HG02588 (cell line): Measurements from ENCODE around the gene RTL1.

Experiments
- ATAC-seq: cut with Tn5 transposase; IDR thresholded peaks from one replicate; pipeline ENCODE4 v1.9.1; 2021; ENCODE audit warnings: mild to moderate bottlenecking, moderate library complexity; ENCODE audit not compliant: unreplicated experiment

RTL1 gene

DNA sequence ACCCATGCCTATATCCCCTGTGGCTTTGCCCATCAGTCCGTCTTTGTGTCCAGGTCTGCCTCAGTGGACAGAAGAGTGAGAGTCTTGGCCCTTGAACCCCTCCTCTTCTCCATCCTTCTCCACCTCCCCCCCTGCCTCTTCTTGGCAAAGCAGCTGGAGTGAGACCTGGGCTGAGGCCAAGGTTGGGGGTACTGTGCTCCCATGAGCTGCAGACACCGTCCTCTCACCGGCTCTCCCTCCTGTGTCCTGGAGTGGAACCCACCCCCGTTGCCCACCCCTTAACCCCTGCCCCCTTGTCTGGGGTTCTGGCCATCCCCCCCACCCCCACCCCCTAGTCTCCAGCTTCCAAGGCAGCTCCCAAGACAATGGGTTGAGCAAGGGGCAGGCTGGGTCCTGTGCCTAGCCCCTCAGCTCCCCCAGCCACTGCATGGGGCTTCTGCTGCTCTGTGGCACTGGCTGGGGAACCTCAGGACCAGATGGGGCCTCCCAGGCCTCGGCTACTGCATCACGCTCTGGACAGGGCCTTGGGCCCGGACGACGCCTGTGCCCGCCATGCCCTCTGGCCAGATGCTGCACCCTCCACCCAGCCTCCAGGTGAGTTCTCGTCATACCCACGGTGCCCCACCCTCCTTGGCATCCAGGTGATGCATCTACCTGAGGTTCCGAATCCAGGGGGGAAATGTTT is 35.7 kb downstream of the RTL1 start:
- ATAC-seq: no peak

DNA sequence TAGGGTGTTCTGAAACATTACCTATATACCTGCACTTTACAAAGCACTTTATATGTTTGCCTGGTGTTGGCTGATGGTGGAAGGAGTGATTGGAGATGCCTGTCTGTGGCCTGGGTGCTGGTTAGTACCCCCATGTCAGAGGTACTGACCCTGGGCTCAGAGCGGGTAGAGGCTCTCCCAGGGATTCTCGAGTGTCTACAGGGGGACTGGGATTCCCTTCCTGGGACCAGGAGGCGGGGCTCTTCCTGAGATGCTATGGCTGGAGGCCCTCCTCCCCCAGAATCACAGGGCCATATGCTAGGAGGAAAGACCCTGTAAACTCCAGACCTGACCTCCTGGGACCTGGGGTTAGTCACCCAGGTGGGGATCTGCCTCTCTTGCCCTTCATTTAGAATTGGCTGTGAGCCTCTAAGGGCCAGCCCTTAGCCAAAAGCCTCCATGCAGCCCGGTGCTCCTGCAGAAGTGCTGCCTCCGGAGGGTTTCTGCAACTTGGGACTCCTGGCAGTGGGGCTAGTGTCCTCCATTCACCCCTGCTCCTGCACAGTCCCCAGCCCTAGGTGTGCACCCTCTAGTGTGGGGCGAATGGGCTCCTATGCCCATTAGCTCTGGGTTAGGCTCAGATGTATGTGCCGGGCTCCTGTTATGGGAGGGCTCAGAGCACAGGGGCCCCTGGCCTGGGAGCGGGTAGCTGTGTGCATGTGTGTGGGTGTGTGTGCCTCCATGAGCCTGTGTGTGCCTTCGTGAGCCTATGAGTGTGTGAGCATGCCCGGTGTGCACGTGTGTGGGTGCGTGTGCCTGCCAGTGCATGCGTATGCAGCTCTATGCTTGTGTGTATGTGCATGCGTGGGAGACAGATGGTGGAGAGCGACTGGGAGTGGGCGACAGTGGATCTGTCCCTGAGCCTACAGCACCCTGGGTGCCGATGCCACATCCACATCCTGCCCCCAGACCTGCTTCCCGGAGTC is 36.6 kb downstream of the RTL1 start:
- no peak for ATAC-seq

DNA sequence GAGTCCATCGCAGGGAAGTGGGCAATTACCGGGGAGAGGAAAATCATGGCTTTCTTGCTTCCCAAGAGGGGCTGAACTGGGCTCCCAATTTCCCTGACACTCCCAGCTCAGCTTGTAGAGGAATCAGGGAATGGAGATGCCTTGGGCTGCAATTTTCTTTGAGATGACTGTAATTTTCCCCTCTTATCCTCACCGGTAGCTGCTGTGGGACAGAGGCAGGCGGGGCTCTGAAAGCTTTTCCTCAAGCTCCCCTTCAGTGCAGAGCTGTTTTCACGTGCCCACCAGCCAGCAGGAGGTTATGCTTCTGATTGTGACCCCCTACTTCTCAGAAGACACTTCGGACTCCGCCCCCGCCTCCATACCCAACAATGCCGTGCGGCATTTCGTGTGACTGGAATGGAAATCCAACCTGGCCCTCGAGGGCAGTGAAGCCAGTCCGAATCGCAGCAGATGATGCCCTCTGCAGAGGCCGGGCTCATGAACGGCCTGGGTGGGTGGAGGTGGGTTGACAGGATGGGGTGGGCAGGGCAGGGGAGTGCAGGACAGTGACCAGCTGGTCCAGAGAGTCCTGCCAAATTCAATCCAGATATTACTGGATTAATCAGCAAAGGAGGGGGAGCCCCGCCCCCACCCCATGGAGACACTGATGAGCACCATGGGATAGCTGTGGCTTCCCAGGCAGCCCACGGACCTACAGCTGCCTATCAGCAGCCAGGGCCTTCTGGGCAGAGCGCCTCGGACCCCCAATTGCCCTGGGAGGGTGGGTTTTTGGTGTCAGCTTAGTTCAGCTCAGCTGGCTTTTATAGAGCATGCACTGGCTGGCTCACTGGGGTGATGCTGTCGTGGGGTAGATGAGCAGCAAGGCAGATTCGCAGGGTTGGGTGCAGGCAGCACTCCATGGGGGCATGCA is 37.6 kb downstream of the RTL1 start:
- ATAC-seq: no peak

DNA sequence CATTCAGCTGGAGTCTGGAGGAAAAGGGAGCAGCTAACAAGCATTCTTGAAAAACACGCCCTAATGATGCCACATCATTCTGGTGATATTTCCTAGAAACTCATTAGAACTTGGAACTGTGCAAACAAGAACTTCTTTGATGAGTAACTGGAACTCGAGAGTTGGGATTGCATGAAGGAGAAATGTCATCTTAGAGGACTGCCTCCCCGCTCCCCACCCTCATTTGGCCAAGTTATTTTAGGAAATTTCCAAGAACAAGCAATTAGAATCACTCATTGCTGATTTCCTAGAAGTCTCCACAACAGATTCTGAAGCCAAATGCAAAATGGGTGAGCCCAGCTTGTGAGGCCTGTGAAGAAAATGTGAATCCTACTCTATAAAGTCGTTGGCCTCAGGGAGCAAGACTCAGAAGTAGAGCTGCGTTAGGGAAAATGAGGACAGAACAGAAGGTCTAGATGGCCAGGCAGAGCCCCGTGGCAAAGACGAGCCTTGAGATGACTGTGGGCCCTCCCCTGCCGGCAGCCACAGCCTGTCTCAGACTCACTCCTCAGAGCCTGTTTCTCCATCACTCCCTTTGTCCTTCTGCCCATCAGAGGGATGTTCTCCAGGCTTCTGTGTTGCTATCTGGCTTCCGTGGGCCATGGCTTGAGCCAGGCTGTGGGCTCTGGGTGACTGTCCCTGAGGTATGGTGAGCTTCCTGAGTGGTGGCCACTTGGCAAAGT is 38.4 kb downstream of the RTL1 start:
- no peak for ATAC-seq

DNA sequence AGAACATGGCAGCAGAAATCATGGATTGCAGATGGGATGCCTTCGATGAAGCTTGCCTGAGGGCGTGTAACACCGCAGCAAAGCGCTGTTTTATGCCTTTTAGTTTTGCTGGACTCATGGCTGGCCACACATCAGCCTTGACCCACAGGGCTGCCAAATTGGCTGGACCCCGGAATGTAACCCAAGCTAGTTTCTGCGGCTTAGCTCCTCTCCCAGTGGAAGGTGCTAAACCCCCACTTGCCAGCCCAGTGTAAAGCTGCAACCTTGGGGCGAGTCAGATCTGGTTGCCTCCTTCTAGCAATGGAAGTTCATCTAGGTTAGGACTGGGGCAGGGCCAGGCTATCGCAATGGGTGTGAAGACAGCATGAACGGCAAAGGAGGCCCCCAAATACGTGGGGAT is 39.3 kb downstream of the RTL1 start:
- ATAC-seq: no peak

DNA sequence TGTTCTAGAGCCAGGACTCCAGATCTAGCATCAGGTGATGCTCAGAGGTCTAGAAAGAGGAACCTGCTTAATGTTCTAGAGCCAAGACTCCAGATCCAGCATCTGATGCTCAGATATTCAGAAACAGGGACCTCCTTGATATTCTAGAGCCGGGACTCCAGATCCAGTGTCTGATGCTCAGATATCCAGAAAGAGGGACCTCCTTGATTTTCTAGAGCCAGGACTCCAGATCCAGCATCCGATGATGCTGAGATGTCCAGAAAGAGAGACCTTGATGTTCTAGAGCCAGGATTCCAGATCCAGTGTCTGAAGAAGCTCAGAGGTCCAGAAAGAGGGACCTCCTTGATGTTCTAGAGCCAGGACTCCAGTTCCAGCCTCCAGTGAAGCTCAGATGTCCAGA is 40.7 kb downstream of the RTL1 start:
- no peak for ATAC-seq

DNA sequence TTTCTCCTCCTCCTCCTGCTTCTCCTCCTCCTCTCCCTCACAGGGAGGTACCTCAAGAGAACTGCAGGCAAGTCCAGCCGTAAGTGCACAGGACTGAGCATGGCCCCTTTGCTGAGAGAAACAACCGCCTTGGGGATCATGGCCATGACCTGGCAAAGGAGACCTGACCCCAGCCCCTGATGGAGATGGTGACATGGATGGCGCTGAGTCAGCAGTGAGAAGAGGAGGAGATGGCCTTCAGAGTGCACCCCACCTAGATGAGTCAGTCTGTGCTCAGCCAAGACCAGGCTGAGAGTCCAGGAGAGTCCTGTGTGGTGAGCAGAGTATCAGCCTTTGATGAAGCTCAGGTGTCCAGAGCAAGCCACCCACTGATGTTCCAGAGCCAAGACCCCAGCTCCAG is 41.2 kb downstream of the RTL1 start:
- ATAC-seq: no peak

DNA sequence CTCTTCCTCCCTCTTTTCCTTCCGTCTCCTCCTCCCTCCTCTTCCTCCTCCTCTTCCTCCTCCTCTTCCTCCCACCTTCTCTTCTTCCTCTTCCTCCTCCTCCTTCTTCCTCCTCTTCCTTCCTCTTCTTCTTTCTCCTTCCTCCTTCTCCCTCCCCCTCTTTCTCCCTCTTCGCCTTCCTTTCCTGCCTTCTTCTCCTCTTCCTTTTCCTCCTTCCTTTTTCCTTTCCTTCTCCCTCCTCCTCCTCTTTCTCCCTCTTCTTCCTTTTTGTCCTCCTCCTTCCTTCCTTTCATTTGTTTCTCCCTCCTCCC is 41.6 kb downstream of the RTL1 start:
- ATAC-seq: no peak

DNA sequence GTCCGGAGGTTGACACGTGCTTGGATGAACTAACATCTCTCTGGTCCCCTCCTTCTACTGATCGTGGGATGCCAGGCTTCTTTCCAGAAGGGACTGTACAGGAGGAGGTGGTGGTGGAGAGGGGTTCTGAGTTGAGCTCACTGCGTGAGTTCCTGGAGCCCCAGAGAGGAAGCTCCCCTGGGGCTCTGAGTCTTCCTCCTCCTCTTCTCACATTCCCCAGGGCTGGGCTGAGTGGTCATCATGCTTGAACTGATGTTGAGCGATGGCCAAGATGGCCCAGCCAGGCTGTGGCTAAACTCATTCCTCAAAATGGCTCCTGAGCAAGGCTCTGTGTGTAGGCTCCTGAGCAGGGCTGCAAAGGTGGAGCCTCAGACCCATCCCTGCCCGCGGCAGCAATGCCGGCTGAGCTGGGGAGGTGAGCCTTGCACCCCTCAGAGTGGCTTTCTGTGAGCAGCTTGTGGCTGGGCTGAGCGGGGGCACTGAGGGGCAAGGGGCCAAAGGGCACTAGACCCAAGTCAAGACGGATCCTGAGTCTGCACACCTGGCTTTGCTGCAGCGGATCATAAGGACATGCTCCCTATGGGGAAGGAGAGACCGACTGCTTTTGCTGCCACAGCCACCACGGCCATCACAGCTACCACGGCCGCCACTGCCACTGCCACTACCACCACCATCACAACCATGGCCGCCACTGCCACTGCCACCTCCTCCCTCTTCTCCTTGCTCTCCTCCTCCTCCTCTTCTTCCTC is 42.2 kb downstream of the RTL1 start:
- ATAC-seq: no peak

DNA sequence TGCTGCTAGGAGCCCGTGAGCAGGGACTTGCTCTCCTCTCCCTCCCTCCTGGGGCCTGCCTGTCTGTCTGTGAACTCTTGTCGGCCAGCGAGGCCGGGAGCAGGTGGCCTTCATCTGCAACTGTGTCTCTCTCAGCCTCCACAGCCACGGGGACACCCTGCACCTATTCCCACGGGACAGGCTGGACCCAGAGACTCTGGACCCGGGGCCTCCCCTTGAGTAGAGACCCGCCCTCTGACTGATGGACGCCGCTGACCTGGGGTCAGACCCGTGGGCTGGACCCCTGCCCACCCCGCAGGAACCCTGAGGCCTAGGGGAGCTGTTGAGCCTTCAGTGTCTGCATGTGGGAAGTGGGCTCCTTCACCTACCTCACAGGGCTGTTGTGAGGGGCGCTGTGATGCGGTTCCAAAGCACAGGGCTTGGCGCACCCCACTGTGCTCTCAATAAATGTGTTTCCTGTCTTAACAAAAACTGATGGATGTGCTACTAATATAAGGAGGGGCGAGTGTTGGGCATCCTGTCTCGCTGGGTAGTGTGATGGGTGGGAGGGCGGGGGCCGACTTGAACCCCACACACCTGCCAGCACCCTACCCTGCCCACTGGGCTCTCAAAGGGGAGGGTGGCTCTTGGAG is 42.9 kb downstream of the RTL1 start:
- ATAC-seq: no peak

DNA sequence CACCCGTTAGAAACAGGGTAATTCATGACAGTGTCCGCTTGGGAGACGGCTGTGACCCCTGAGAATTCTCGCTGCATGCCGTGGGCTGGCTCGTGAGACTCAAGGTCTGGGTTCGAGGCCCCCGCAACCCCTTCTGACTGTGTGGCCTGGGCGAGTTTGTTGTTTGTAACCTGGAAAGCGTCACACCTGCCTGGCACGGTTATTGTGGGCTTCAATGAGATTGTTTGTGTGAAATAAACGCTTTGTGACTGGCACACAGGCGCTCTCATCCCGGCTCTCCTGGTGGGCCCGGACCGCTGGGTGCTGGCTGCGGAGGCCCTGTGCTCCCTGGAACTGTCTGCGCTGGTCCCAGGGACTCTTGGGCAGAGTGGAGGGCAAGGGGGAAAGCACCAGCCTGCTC is 43.7 kb downstream of the RTL1 start:
- ATAC-seq: no peak

DNA sequence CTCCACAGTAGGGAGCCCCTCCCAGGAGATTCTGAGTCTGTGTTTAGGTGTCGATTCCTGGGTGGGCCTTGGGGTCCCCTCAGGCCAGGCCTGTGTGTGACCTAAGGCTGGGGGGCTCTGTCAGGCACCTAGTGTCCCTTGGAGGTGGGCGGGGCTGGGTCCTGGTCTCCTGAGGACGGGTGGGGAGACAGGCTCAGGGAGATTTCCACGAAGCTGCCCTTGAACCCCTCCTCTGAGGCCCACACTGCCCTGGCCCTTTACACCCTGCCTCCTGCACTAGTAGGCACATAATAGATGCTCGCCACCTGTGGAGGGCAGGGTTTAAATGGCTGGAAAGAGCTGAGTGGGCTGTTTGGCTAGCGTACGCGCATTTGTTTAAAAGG is 44.7 kb downstream of the RTL1 start:
- ATAC-seq: no peak

DNA sequence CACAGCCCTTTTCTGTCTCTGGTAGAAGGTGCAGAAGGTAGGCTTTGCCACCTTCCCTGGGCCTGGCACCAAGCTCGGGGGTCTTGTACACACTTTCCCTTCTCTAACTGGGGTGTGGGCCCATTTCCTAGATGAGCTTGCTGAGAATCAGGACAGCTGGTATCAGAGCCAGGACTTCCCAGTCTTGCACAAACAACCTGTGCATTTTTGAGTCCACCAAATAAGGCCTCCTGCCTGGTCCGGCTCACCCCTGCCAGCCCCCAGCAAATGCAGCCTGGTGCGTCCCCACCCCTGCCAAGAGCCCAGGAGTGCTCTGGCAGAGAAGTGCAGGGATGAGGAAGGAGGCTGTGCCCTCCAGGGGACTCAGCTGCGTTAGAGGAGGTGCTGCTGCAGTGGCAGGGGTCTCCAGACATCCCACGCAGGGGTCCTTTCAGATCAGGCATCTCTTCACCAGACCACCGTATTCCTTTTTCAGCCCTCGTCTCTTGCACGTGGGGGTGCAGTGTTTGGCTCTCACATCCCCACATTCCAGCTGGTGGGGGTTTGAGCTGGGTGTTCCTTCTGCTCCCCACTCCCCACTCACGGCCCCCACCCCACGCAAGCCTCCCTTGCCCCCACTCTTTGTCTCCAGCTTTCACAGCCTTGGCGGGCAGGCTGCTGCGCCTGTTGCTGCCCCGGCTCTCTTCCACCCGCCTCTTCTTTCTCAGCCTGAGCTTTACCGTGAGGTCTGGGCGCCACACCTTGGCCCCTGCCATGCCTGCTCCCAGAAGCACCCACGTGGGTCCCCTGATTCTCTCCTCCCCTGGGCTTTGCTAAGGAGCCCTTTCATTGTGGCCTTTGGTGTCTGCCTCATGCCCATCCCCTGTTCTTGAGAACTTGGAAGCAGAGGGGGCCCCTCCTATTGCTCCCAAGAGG is 45.3 kb downstream of the RTL1 start:
- ATAC-seq: no peak

DNA sequence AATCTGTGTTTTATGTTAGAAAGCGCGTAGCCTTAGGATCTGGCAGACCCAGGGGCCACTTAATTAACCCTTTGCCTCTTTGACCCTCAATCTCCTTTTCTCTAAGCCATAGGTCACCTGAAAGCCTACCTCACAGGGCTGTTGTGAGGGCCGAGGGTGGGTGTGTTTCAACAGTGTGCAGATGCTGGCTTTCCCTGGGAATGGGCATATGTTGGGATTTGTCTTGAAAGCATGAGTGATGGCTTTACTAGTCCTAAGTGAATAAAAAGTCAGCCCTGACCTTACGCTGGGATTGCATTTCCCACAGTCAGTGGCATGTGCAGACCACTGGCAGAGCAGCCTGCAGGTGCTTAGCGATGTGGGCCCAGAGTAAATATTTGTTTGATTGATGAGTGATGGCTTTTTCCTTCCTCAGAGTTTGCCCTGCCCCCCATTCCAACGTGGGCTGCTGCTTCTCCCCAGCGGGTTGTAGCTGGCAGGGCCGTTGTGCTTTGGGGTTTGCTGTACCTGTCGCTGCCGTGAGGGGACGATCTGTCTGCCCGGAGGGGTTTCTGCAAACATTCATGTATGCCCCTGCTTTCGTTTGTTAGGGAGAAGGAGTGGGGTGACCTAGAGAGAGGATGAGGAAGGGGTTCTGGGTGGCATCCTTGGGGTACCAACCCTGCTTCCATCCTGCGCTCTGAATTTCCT is 46.1 kb downstream of the RTL1 start:
- ATAC-seq: no peak

DNA sequence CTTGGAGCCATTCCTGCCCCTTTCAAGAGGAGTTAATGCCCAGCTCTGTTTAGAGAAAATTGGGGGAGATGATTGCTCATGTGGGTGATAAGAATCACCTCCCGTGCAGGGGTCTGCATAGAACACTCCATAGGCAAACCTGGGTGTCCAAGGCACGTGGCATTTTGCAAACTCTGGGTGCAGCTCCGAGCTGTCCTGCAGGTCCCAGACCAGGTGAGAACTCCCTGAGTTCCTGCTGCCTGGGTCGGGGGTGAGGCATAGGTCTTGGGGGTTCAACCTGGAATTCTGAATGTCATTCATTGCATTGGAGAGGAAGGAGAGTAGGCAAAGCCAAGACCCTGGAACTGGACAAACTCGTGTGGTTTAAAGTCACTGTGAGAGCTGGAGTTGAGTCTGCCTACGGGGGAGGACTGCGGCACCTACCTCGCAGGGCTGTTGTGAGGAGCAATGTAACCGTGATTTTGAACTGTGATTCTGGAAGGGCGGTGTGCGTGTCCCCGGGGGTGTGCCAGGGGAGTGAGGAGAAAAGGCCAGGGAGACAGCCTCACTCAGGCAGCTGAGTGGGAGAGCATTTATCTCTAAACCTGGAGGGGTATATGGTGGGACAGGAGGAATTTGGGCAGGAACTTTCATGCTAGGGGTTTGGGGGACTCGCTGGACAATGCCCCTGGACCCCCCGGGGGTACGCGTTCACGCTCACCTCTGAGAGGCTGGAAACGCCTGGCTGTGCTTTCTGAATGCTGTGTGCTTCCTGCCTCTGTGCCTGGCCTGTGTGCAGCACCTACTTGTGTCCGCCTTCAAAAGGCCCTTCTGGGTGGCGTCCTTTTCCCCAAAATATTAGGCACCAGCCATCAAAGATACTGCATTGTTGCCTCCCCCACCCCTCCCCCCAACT is 47.2 kb downstream of the RTL1 start:
- no peak for ATAC-seq

DNA sequence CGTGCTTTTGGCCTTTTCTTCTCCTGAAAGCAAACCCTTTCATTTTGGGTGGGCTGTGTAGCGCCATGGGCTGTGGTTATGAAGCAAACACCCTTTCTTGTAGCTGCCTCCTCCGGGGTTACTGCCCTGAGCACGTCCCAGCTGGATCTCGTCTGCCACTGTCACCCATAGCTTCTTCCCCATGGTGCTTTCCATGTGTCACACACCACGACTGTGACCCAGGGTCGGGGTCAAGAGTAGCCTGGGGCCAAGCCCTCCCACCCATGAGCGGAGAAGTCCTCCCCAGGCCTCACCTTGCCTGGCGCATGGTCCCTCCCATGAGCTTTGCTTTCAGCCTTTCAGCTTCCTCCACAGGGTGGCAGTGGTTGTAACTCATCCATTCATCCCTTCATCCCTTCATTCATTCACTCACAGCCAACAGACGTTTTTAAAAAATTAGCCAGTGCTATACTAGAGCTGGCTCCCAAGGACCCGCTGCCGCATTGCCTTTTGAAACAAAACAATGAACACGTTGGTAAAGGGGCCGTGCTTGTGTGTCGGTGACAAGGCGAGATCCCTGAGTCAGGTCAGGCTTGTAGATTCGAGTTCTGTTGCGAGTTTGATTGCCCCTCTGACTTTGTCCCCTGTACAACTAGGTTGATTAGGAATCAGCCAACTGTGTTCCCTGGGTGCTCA is 48.1 kb downstream of the RTL1 start:
- no peak for ATAC-seq
